Upper lobe of right lung (tissue), 1 donor: ENCODE results near the gene TNRC6B. TPM values are rescaled to one million over a fixed set of nuclear protein-coding genes. Genes with fewer than 3 reads are reported as not detected.

Experiments used
- ATAC-seq: fragments of 200-7000 bp; cut with Tn5 transposase; one replicate; pipeline ENCODE4 v1.9.1; 2020; ENCODE audit warnings: mild to moderate bottlenecking, moderate library complexity
- DNase-seq: peaks from one replicate; pipeline ENCODE4 v3.0.0-alpha.2; 2020
- H3K27ac ChIP-seq: fragments of 200-600 bp; one replicate; pipeline ENCODE4 v1.8.0; 2022
- H3K27me3 ChIP-seq: fragments of 200-600 bp; one replicate; pipeline ENCODE4 v1.8.0; 2022; ENCODE audit warnings: mild to moderate bottlenecking
- H3K36me3 ChIP-seq: fragments of 200-600 bp; one replicate; pipeline ENCODE4 v1.8.0; 2022
- H3K4me1 ChIP-seq: fragments of 200-600 bp; one replicate; pipeline ENCODE4 v1.8.0; 2022
- H3K4me3 ChIP-seq: fragments of 200-600 bp; one replicate; pipeline ENCODE4 v1.8.0; 2022; ENCODE audit warnings: mild to moderate bottlenecking
- H3K9me3 ChIP-seq: fragments of 200-600 bp; one replicate; pipeline ENCODE4 v1.8.0; 2022
- intact Hi-C: fragments of 100-400 bp; cut with DNase I; formaldehyde crosslinking; loops from one replicate; pipeline ENCODE4 v1.11.0; 2022
- total RNA-seq: library from RNA; stranded (reverse); fragmentation: NEBNext Ultra II Directional; extraction: Animal tissue kit (Norgen Biotek cat#: 25700); gene quantifications from one replicate; pipeline ENCODE4 v1.2.1, GENCODE V29; 2021
- TF ChIP-seq, protein P1 (sequence below): fragments of 200-600 bp; IDR thresholded peaks from one replicate; pipeline ENCODE4 v1.8.0; 2022; ENCODE audit warnings: antibody characterized with exemption
- donor health status: DM: no; HTN: yes; CAD: no; lungs with severe emphysema.

TNRC6B gene
- total RNA-seq, 1 donor from 2014 or later: 46.4 TPM

DNA sequence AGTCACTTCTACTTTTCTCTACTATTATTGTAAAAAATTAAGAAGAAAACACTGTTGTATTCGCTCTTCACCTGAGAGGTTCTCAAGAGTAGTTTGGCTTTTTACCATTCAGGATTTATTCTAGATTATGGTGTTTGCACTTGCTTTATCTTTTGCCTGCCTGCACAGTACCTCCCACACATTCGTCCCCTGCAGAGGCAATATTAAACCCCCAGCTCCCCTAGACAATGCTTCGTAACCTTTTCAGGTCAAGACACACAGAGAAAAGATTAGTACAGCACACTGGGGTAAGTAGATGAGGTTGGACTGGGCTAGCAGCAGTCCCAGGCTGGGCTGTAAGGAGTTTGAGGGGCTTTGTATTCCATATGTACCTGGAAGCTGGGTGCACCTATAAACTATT lies 62.4 kb downstream of the TNRC6B start:
- DNase-seq (no peak), ATAC-seq (no peak)
- no peak overlapping the region for H3K4me3 ChIP-seq
- intact Hi-C loops: no loop called here
- H3K27me3 ChIP-seq: no peaks in the 10 kb centered on the region
- no peaks in the 10 kb centered on the region for H3K36me3 ChIP-seq
- H3K27ac ChIP-seq: no peak overlapping the region
- peaks cover 28% of the 10 kb centered on the region for H3K4me1 ChIP-seq
- H3K9me3 ChIP-seq: no peaks in the 10 kb centered on the region
- TF ChIP-seq, protein P1, sequence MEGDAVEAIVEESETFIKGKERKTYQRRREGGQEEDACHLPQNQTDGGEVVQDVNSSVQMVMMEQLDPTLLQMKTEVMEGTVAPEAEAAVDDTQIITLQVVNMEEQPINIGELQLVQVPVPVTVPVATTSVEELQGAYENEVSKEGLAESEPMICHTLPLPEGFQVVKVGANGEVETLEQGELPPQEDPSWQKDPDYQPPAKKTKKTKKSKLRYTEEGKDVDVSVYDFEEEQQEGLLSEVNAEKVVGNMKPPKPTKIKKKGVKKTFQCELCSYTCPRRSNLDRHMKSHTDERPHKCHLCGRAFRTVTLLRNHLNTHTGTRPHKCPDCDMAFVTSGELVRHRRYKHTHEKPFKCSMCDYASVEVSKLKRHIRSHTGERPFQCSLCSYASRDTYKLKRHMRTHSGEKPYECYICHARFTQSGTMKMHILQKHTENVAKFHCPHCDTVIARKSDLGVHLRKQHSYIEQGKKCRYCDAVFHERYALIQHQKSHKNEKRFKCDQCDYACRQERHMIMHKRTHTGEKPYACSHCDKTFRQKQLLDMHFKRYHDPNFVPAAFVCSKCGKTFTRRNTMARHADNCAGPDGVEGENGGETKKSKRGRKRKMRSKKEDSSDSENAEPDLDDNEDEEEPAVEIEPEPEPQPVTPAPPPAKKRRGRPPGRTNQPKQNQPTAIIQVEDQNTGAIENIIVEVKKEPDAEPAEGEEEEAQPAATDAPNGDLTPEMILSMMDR: no peak

DNA sequence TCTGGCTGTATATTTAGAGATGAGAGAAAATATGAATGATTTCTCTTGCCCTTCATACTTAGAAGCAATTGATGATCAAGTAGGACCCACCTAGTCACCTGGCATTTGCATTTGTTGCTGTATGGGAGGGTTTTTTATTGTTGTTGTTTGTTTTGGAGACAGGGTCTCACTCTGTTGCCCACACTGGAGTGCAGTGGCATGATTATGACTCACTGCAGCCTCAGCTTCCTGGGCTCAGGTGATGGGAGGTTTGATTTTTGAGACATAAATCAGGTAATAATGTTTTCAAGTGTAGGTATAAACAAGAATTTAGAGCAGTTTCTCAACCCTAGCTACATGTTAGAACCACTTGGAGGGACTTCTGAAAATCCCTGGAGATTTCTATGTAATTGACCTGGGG lies 63.0 kb downstream of the TNRC6B start:
- H3K4me1 ChIP-seq: peaks cover 28% of the 10 kb centered on the region
- TF ChIP-seq, protein P1: no peak

DNA sequence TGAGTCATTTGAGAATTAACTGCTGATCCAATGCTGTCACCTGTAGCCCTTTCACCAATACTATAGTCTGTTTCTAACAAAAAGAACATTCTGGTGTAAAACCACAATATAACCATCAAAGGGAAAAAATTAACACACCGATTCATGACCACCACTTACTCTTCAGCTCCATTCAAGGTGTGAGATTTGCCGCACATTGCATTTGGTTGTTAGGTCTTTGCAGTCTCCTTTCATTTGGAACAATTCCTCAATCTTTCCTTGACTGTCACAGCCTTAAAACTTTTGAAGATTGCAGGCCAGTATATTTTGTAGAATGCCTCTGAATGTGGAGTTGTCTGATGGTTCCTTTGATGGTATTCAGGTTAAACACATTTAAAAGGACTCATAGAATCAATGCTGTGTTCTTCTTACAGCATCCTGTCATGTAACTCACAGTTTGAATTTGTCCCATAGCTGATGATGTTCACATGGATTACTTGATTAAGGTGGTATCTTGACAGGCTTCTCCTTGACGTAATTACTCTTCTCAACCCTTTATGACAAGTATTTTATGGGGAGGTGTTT lies 63.6 kb downstream of the TNRC6B start:
- Histone ChIP-seq H3K27me3 (no peaks in the 10 kb centered on the region), H3K9me3 (no peaks in the 10 kb centered on the region), H3K36me3 (peaks cover 5% of the 10 kb centered on the region), H3K4me1 (peaks cover 28% of the 10 kb centered on the region), H3K4me3 (no peak overlapping the region), H3K27ac (no peak overlapping the region)
- TF ChIP-seq, protein P1: no peak
- ATAC-seq (no peak), DNase-seq (no peak)
- intact Hi-C loops: no loop called here

More for the DNA sequence above, 63.0 kb downstream of the TNRC6B start:
- no peaks in the 10 kb centered on the region for H3K9me3 ChIP-seq
- no peak overlapping the region for H3K4me3 ChIP-seq
- H3K27ac ChIP-seq: no peak overlapping the region
- H3K36me3 ChIP-seq: no peaks in the 10 kb centered on the region
- no peak for DNase-seq
- H3K27me3 ChIP-seq: no peaks in the 10 kb centered on the region
- intact Hi-C loops: no loop called here
- no peak for ATAC-seq

DNA sequence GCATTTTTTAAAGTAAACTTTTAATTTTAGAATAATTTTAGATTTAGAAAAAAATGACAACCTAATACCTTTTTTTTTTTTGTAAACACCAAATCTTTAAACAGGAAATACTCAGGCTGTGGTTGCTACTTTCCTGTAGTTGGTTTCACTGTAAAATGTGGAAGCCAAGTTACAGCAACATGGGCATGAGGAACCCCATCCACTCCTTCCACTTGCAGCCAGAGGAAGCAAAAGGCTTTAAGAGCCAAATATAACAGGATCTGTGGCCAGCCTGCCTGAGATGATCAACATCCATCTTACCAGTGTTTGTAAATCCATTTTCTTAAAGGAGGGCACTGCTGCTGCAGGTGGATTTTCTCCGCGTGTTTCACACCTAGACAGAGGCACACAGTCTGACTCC lies 66.2 kb downstream of the TNRC6B start:
- H3K4me1 ChIP-seq: peaks cover 21% of the 10 kb centered on the region

DNA sequence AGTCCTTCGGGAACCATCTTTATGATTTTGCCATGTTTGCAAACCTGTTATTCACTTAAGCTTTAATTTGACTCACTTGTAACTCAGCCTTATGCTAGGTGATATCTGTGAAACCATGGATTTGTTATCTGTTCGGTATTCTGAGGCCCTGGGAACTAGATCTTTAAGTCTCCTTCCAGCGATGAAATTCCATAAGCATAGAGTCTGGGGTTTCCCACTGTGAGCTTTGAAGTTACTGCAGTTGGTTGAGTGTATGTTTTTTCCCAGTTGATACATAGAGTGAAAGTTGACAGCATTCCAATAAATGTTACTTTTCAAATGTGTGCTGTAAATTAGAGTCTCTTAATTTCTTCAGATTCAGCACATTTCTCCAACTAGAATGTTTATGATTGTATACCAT lies 66.9 kb downstream of the TNRC6B start:
- no peak overlapping the region for H3K27ac ChIP-seq
- peaks cover 21% of the 10 kb centered on the region for H3K36me3 ChIP-seq
- H3K4me3 ChIP-seq: no peak overlapping the region
- TF ChIP-seq, protein P1: no peak
- H3K9me3 ChIP-seq: no peaks in the 10 kb centered on the region
- H3K4me1 ChIP-seq: peaks cover 15% of the 10 kb centered on the region
- intact Hi-C loops: no loop called here
- no peaks in the 10 kb centered on the region for H3K27me3 ChIP-seq
- DNase-seq (no peak), ATAC-seq (no peak)

More for the DNA sequence above, 66.2 kb downstream of the TNRC6B start:
- no peaks in the 10 kb centered on the region for H3K27me3 ChIP-seq
- H3K4me3 ChIP-seq: no peak overlapping the region
- H3K36me3 ChIP-seq: peaks cover 21% of the 10 kb centered on the region
- H3K9me3 ChIP-seq: no peaks in the 10 kb centered on the region
- intact Hi-C loops: no loop called here
- TF ChIP-seq, protein P1: no peak
- ATAC-seq (peak; percentile 63), DNase-seq (no peak)
- no peak overlapping the region for H3K27ac ChIP-seq

DNA sequence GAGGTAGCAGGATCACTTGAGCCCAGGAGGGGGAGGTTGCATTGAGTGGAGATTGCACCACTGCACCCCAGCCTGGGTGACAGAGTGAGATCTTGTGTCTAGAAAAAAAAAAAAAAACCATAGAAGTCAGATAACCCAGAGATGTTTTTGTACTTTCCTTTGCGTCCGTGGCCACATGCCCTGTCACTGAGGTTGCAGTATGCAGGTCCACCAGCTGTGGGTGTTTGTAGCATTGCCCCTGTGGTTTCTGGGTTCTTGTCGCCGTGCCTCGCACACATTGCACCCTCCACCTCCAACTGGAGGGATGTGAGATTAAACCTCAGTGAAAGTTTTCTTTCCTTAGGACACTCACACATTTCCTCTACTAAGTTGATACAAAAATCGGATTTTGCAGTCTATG lies 70.3 kb downstream of the TNRC6B start:
- intact Hi-C loops: no loop called here
- H3K27me3 ChIP-seq: no peaks in the 10 kb centered on the region
- no peaks in the 10 kb centered on the region for H3K9me3 ChIP-seq
- ATAC-seq: peak; percentile 59
- TF ChIP-seq, protein P1: peak; percentile 6
- no peak overlapping the region for H3K4me3 ChIP-seq
- H3K4me1 ChIP-seq: peaks cover 13% of the 10 kb centered on the region
- peaks cover 25% of the 10 kb centered on the region for H3K36me3 ChIP-seq
- DNase-seq: no peak
- no peak overlapping the region for H3K27ac ChIP-seq
